Measurements from ENCODE around the gene MED9. TPM values are rescaled to one million over a fixed set of nuclear protein-coding genes. Genes with fewer than 3 reads are reported as not detected.

MED9 gene
- polyA plus RNA-seq, 1 of the 3 experiments (the other 2 are of a cell fraction): 10.1 TPM

- Histone ChIP-seq H3K9ac (no peak overlapping the region), H3K79me2 (ENCODE audit: insufficient read depth) (no peaks in the 10 kb centered on the region), H3K4me2 (no peak overlapping the region), H2AFZ (ENCODE audit: low read depth) (no peak overlapping the region), H3K9me2 (no peaks in the 10 kb centered on the region), H3K9me3 (no peaks in the 10 kb centered on the region), H3F3A (replicated peaks; ENCODE audit: insufficient read depth) (no peaks in the 10 kb centered on the region), H3K4me3 (ENCODE audit: low read depth in 2 of 2, low read length in 1 of 2) (no peak overlapping the region), H4K20me1 (ENCODE audit: insufficient read depth) (no peaks in the 10 kb centered on the region), H3K4me1 (ENCODE audit: control insufficient read depth in 1 of 2, insufficient read depth in 2 of 2, low read depth in 1 of 2, low read length in 1 of 2) (peaks cover 0 to 7% of the 10 kb centered on the region in 2 experiments; a peak in 1 of 4 replicates), H3K27me3 (ENCODE audit: insufficient read depth) (no peaks in the 10 kb centered on the region), H3K27ac (ENCODE audit: low read depth in 2 of 2, low read length in 1 of 2) (no peak overlapping the region), H3K36me3 (replicated peaks in 1 of 2; ENCODE audit: control insufficient read depth in 1 of 2, insufficient read depth in 2 of 2, low read length in 1 of 2) (peaks cover 0 to 2% of the 10 kb centered on the region in 2 experiments)
- CTCF ChIA-PET: interaction anchor here (0.9 to 6.7 kb wide), 19 partner anchors 8 to 144 kb away, joined by 3 to 185 read pairs (median 13); no protein-coding TSS in a partner anchor
- WGBS (ENCODE audit: low lambda C conversion rate): 93% methylated on average over 7 of the region's 10 CpGs
- POLR2A ChIA-PET: interaction anchor here (2.7 kb wide), 1 partner anchor 70 kb away, joined by 14 read pairs; no protein-coding TSS in a partner anchor
- DNase-seq: no peak
- no peak for TF ChIP-seq SIN3A (IDR thresholded peaks at IDR 0.05; ENCODE audit: borderline replicate concordance, low read depth, low read length)
- TF ChIP-seq TEAD4 (IDR thresholded peaks at IDR 0.05; ENCODE audit: borderline replicate concordance, insufficient read depth): no peak
- no peak for TF ChIP-seq ELF1 (IDR thresholded peaks at IDR 0.05)
- no peak for TF ChIP-seq FOSL2 (IDR thresholded peaks at IDR 0.05; ENCODE audit: borderline replicate concordance, low read depth)
- no peak for TF ChIP-seq NFIC (IDR thresholded peaks at IDR 0.05; ENCODE audit: borderline replicate concordance)
- TF ChIP-seq YY1 (IDR thresholded peaks at IDR 0.05; ENCODE audit: low read depth): no peak
- TF ChIP-seq IRF3 (IDR thresholded peaks at IDR 0.05; ENCODE audit: low read depth, low read length): no peak
- TF ChIP-seq RCOR1 (IDR thresholded peaks at IDR 0.05; ENCODE audit: low read length): no peak
These were observed 21.2 kb downstream of the MED9 start for GRCh38 chr17:17497845-17498520.

GRCh38 chr17:17498606-17499301 is 22.0 kb downstream of the MED9 start:
- Histone ChIP-seq H3K4me2 (no peak overlapping the region), H3K9me2 (no peaks in the 10 kb centered on the region), H3K36me3 (replicated peaks in 1 of 2; ENCODE audit: control insufficient read depth in 1 of 2, insufficient read depth in 2 of 2, low read length in 1 of 2) (peaks cover 0 to 2% of the 10 kb centered on the region in 2 experiments), H3K9ac (no peak overlapping the region), H3K27me3 (ENCODE audit: insufficient read depth) (no peaks in the 10 kb centered on the region), H3K4me1 (ENCODE audit: control insufficient read depth in 1 of 2, insufficient read depth in 2 of 2, low read depth in 1 of 2, low read length in 1 of 2) (peaks cover 0 to 7% of the 10 kb centered on the region in 2 experiments; a peak in 1 of 4 replicates), H3F3A (replicated peaks; ENCODE audit: insufficient read depth) (no peaks in the 10 kb centered on the region), H2AFZ (ENCODE audit: low read depth) (no peak overlapping the region), H3K9me3 (no peaks in the 10 kb centered on the region), H3K79me2 (ENCODE audit: insufficient read depth) (no peaks in the 10 kb centered on the region), H3K27ac (ENCODE audit: low read depth in 2 of 2, low read length in 1 of 2) (no peak overlapping the region), H3K4me3 (ENCODE audit: low read depth in 2 of 2, low read length in 1 of 2) (no peak overlapping the region), H4K20me1 (ENCODE audit: insufficient read depth) (no peaks in the 10 kb centered on the region)
- DNase-seq: no peak
- POLR2A ChIA-PET: no interaction called here
- CTCF ChIA-PET: interaction anchor here (1.3 to 6.7 kb wide), 3 partner anchors 17 to 142 kb away, joined by 4 to 185 read pairs (median 16); no protein-coding TSS in a partner anchor
- WGBS (ENCODE audit: low lambda C conversion rate): 88% methylated on average over 14 of the region's 16 CpGs
- no peak for TF ChIP-seq TEAD4 (IDR thresholded peaks at IDR 0.05; ENCODE audit: borderline replicate concordance, insufficient read depth)
- TF ChIP-seq REST (IDR thresholded peaks at IDR 0.05; ENCODE audit: low read depth, low read length): no peak
- TF ChIP-seq IRF3 (IDR thresholded peaks at IDR 0.05; ENCODE audit: low read depth, low read length): no peak
- TF ChIP-seq GABPA (IDR thresholded peaks at IDR 0.05; ENCODE audit: low read depth): no peak
- TF ChIP-seq JUND (IDR thresholded peaks at IDR 0.05): no peak
- TF ChIP-seq NFIC (IDR thresholded peaks at IDR 0.05; ENCODE audit: borderline replicate concordance): no peak
- no peak for TF ChIP-seq FOXJ3 (CRISPR knock-in tag; IDR thresholded peaks at IDR 0.05)
- TF ChIP-seq ZBTB33 (IDR thresholded peaks at IDR 0.05; ENCODE audit: borderline replicate concordance, low read depth): no peak
- TF ChIP-seq TCF12 (IDR thresholded peaks at IDR 0.05): no peak
- no peak for TF ChIP-seq ELF1 (IDR thresholded peaks at IDR 0.05)
- no peak for TF ChIP-seq NRF1 (IDR thresholded peaks at IDR 0.05; ENCODE audit: low read depth, low read length)
- no peak for TF ChIP-seq FOXM1 (IDR thresholded peaks at IDR 0.05; ENCODE audit: low read depth)
- TF ChIP-seq MXI1 (IDR thresholded peaks at IDR 0.05; ENCODE audit: low read depth, low read length): no peak
